Loucy (cell line): ENCODE results near the gene CHAMP1.

Experiments used
- H2AFZ ChIP-seq: fragments of 200-600 bp; sonication (generic); 2 replicates; pipeline ENCODE4 v1.6.0; 2016; ENCODE audit warnings: antibody characterized with exemption, mild to moderate bottlenecking, low read length, moderate library complexity
- H3F3A ChIP-seq: fragments of 200-600 bp; 2 replicates; pipeline ENCODE4 v1.6.0; 2016; ENCODE audit warnings: antibody characterized with exemption, low read depth, mild to moderate bottlenecking
- H3K27me3 ChIP-seq: fragments of 200-600 bp; sonication (generic); 2 replicates; pipeline ENCODE4 v1.6.1; 2014; ENCODE audit warnings: low read length, mild to moderate bottlenecking; ENCODE audit not compliant: insufficient read depth, poor library complexity, severe bottlenecking
- H3K36me3 ChIP-seq: fragments of 200-600 bp; sonication (generic); 2 replicates; pipeline ENCODE4 v1.6.1; 2016; ENCODE audit warnings: low read length; ENCODE audit not compliant: insufficient read depth
- H3K4me1 ChIP-seq: fragments of 200-600 bp; sonication (generic); 2 replicates; pipeline ENCODE4 v1.5.1; 2014; ENCODE audit warnings: low read length, mild to moderate bottlenecking; ENCODE audit not compliant: insufficient read depth, poor library complexity, severe bottlenecking
- H3K4me2 ChIP-seq: fragments of 200-600 bp; sonication (generic); 2 replicates; pipeline ENCODE4 v1.6.0; 2014; ENCODE audit warnings: antibody characterized with exemption, low read length, low read depth, mild to moderate bottlenecking; ENCODE audit not compliant: poor library complexity, severe bottlenecking
- H3K4me3 ChIP-seq: fragments of 200-600 bp; sonication (generic); 2 replicates; pipeline ENCODE4 v1.5.1; 2014; ENCODE audit warnings: low read length, mild to moderate bottlenecking, mixed read lengths; ENCODE audit not compliant: poor library complexity, severe bottlenecking
- H3K79me2 ChIP-seq: fragments of 200-600 bp; sonication (generic); 2 replicates; pipeline ENCODE4 v1.6.1; 2014; ENCODE audit warnings: low read length; ENCODE audit not compliant: insufficient read depth
- H3K9ac ChIP-seq: fragments of 200-600 bp; sonication (generic); 2 replicates; pipeline ENCODE4 v1.6.0; 2014; ENCODE audit warnings: mild to moderate bottlenecking, low read depth, low read length, moderate library complexity; ENCODE audit not compliant: poor library complexity, severe bottlenecking
- H3K9me2 ChIP-seq: fragments of 200-600 bp; sonication (generic); replicated peaks from 2 replicates; pipeline ENCODE4 v1.6.1; 2016; ENCODE audit warnings: low read depth, low read length, mixed read lengths
- H3K9me3 ChIP-seq: fragments of 200-600 bp; sonication (generic); 2 replicates; pipeline ENCODE4 v1.6.1; 2014; ENCODE audit warnings: mild to moderate bottlenecking, antibody characterized with exemption, low read length, low read depth; ENCODE audit not compliant: insufficient read depth
- H4K20me1 ChIP-seq: fragments of 200-600 bp; sonication (generic); 2 replicates; pipeline ENCODE4 v1.6.0; 2014; ENCODE audit warnings: antibody characterized with exemption, low read length, mild to moderate bottlenecking; ENCODE audit not compliant: insufficient read depth, poor library complexity, severe bottlenecking
- EZH2phosphoT487 ChIP-seq: fragments of 200-600 bp; IDR thresholded peaks from 2 replicates; pipeline ENCODE4 v1.6.1; 2018; ENCODE audit warnings: antibody characterized with exemption, mild to moderate bottlenecking, moderate library complexity, borderline replicate concordance
- TF ChIP-seq, protein P1 (sequence below): fragments of 200-600 bp; sonication (generic); conservative IDR thresholded peaks from 2 replicates; pipeline ENCODE4 v1.5.1; 2014; ENCODE audit warnings: mild to moderate bottlenecking, antibody characterized with exemption, low read length

Gene CHAMP1

GRCh38 chr13:114288157-114288591 is 26.1 kb upstream of the CHAMP1 start:
- no peak overlapping the region for H3K4me2 ChIP-seq
- H3K36me3 ChIP-seq = peaks cover 27% of the 10 kb centered on the region; the same call in 1 of the 2 replicates
- H4K20me1 ChIP-seq = peaks cover 19% of the 10 kb centered on the region
- TF ChIP-seq, protein P1, sequence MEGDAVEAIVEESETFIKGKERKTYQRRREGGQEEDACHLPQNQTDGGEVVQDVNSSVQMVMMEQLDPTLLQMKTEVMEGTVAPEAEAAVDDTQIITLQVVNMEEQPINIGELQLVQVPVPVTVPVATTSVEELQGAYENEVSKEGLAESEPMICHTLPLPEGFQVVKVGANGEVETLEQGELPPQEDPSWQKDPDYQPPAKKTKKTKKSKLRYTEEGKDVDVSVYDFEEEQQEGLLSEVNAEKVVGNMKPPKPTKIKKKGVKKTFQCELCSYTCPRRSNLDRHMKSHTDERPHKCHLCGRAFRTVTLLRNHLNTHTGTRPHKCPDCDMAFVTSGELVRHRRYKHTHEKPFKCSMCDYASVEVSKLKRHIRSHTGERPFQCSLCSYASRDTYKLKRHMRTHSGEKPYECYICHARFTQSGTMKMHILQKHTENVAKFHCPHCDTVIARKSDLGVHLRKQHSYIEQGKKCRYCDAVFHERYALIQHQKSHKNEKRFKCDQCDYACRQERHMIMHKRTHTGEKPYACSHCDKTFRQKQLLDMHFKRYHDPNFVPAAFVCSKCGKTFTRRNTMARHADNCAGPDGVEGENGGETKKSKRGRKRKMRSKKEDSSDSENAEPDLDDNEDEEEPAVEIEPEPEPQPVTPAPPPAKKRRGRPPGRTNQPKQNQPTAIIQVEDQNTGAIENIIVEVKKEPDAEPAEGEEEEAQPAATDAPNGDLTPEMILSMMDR = no peak
- no peak for TF ChIP-seq EZH2phosphoT487
- no peaks in the 10 kb centered on the region for H3F3A ChIP-seq
- no peak overlapping the region for H2AFZ ChIP-seq
- no peaks in the 10 kb centered on the region for H3K9me2 ChIP-seq
- H3K79me2 ChIP-seq = peaks cover 36% of the 10 kb centered on the region
- no peak overlapping the region for H3K4me3 ChIP-seq
- no peak overlapping the region for H3K9ac ChIP-seq
- no peaks in the 10 kb centered on the region for H3K9me3 ChIP-seq
- H3K4me1 ChIP-seq = peaks cover 37% of the 10 kb centered on the region
- H3K27me3 ChIP-seq = no peaks in the 10 kb centered on the region

DNA sequence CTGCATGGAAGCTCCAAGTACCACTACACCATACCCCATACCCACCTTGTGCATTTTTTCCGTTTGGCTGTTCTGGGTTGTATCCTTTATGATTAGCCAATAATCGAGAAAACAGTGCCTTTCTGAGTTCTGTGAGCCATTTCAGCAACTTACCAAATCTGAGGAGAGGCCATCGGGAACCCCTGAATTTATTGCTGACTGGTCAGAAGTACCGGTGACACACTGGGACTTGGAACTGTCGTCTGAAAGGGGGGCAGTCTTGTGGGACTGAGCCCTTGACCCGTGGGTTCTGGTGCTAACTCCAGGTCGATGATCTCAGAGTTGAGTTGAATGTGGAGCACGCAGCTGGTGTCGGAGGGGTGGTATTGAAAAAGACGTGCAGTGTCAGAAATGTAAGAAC is 17.9 kb upstream of the CHAMP1 start:
- Histone ChIP-seq H4K20me1 (no peaks in the 10 kb centered on the region), H3K9me3 (no peaks in the 10 kb centered on the region), H3K4me3 (no peak overlapping the region), H3K36me3 (peaks cover 56% of the 10 kb centered on the region; the same call in 1 of the 2 replicates), H3K9me2 (no peaks in the 10 kb centered on the region), H3K4me1 (no peaks in the 10 kb centered on the region), H3K4me2 (no peak overlapping the region), H3F3A (no peaks in the 10 kb centered on the region), H2AFZ (no peak overlapping the region), H3K79me2 (peaks cover 15% of the 10 kb centered on the region; the same call in 1 of the 2 replicates), H3K27me3 (no peaks in the 10 kb centered on the region), H3K9ac (no peak overlapping the region)
- TF ChIP-seq, protein P1 = no peak
- no peak for TF ChIP-seq EZH2phosphoT487

- Histone ChIP-seq H3K9me2 (no peaks in the 10 kb centered on the region), H3K9me3 (no peaks in the 10 kb centered on the region), H3K9ac (no peak overlapping the region), H3F3A (no peaks in the 10 kb centered on the region), H3K36me3 (peaks cover 59% of the 10 kb centered on the region; the same call in 1 of the 2 replicates), H2AFZ (no peak overlapping the region), H3K27me3 (no peaks in the 10 kb centered on the region), H3K79me2 (peaks cover 15% of the 10 kb centered on the region; the same call in 1 of the 2 replicates), H3K4me1 (no peaks in the 10 kb centered on the region), H3K4me3 (no peak overlapping the region), H3K4me2 (no peak overlapping the region), H4K20me1 (no peaks in the 10 kb centered on the region)
- TF ChIP-seq, protein P1 = no peak
- no peak for TF ChIP-seq EZH2phosphoT487
Observed at GRCh38 chr13:114296902-114297301, 17.4 kb upstream of the CHAMP1 start.
